ENCODE measurements around the gene SLC7A14.

The SLC7A14 gene

GRCh38 chr3:170585937-170586310 lies at the start of gene SLC7A14:
Gene SLC7A14, minus strand, starts transcription at chr3:170586075. Its CDS starts 59,139 bp downstream, at chr3:170526936.
- Histone ChIP-seq H3K4me3 (ENCODE audit: severe bottlenecking) (no peak within 1 kb of the TSS), H3K36me3 (ENCODE audit: low read depth) (no peaks in the 10 kb centered on the region), H3K27ac (ENCODE audit: poor library complexity, severe bottlenecking) (no peak within 1 kb of the TSS), H3K27me3 (ENCODE audit: insufficient read depth, poor library complexity, severe bottlenecking) (peaks cover 62% of the 10 kb centered on the region), H3K4me1 (ENCODE audit: insufficient read depth, poor library complexity, severe bottlenecking) (no peaks in the 10 kb centered on the region), H3K9me3 (ENCODE audit: severe bottlenecking) (no peaks in the 10 kb centered on the region)
- DNase-seq (ENCODE audit: low spot score) (no peak), ATAC-seq (ENCODE audit: low read depth) (no peak)
- TF ChIP-seq CTCF (IDR thresholded peaks at IDR 0.05; ENCODE audit: poor library complexity, severe bottlenecking), result no peak

GRCh38 chr3:170635385-170635735 lies 49.5 kb upstream of the SLC7A14 start:
- ATAC-seq (ENCODE audit: low read depth) (no peak), DNase-seq (ENCODE audit: low spot score) (no peak)
- no peak for TF ChIP-seq CTCF (IDR thresholded peaks at IDR 0.05; ENCODE audit: poor library complexity, severe bottlenecking)
- Histone ChIP-seq H3K27me3 (ENCODE audit: insufficient read depth, poor library complexity, severe bottlenecking) (no peaks in the 10 kb centered on the region), H3K9me3 (ENCODE audit: severe bottlenecking) (no peaks in the 10 kb centered on the region), H3K27ac (ENCODE audit: poor library complexity, severe bottlenecking) (no peak overlapping the region), H3K4me3 (ENCODE audit: severe bottlenecking) (no peak overlapping the region), H3K36me3 (ENCODE audit: low read depth) (no peaks in the 10 kb centered on the region), H3K4me1 (ENCODE audit: insufficient read depth, poor library complexity, severe bottlenecking) (no peaks in the 10 kb centered on the region)

GRCh38 chr3:170634663-170635384 lies 48.9 kb upstream of the SLC7A14 start:
- H3K27ac ChIP-seq (ENCODE audit: poor library complexity, severe bottlenecking), result no peak overlapping the region
- DNase-seq (ENCODE audit: low spot score) (no peak), ATAC-seq (ENCODE audit: low read depth) (no peak)
- no peaks in the 10 kb centered on the region for H3K4me1 ChIP-seq (ENCODE audit: insufficient read depth, poor library complexity, severe bottlenecking)
- no peak overlapping the region for H3K4me3 ChIP-seq (ENCODE audit: severe bottlenecking)
- TF ChIP-seq CTCF (IDR thresholded peaks at IDR 0.05; ENCODE audit: poor library complexity, severe bottlenecking), result no peak
- no peaks in the 10 kb centered on the region for H3K36me3 ChIP-seq (ENCODE audit: low read depth)
- no peaks in the 10 kb centered on the region for H3K9me3 ChIP-seq (ENCODE audit: severe bottlenecking)
- no peaks in the 10 kb centered on the region for H3K27me3 ChIP-seq (ENCODE audit: insufficient read depth, poor library complexity, severe bottlenecking)

- H3K9me3 ChIP-seq (ENCODE audit: severe bottlenecking), result no peaks in the 10 kb centered on the region
- no peak overlapping the region for H3K27ac ChIP-seq (ENCODE audit: poor library complexity, severe bottlenecking)
- ATAC-seq (ENCODE audit: low read depth), result no peak
These were observed 47.7 kb upstream of the SLC7A14 start for GRCh38 chr3:170633573-170633972.

More at GRCh38 chr3:170633573-170633972, 47.7 kb upstream of the SLC7A14 start:
- no peaks in the 10 kb centered on the region for H3K27me3 ChIP-seq (ENCODE audit: insufficient read depth, poor library complexity, severe bottlenecking)
- no peaks in the 10 kb centered on the region for H3K4me1 ChIP-seq (ENCODE audit: insufficient read depth, poor library complexity, severe bottlenecking)
- DNase-seq (ENCODE audit: low spot score), result no peak
- H3K36me3 ChIP-seq (ENCODE audit: low read depth), result no peaks in the 10 kb centered on the region
- TF ChIP-seq CTCF (IDR thresholded peaks at IDR 0.05; ENCODE audit: poor library complexity, severe bottlenecking), result no peak
- H3K4me3 ChIP-seq (ENCODE audit: severe bottlenecking), result no peak overlapping the region

All from RWPE2 (cell line).